GM21360 (cell line): ENCODE measurements around the gene KSR2.

Experiments used
- ATAC-seq: cut with Tn5 transposase; IDR thresholded peaks from one replicate; pipeline ENCODE4 v1.9.1; 2021; ENCODE audit warnings: mild to moderate bottlenecking, moderate library complexity; ENCODE audit not compliant: unreplicated experiment

KSR2 gene

DNA sequence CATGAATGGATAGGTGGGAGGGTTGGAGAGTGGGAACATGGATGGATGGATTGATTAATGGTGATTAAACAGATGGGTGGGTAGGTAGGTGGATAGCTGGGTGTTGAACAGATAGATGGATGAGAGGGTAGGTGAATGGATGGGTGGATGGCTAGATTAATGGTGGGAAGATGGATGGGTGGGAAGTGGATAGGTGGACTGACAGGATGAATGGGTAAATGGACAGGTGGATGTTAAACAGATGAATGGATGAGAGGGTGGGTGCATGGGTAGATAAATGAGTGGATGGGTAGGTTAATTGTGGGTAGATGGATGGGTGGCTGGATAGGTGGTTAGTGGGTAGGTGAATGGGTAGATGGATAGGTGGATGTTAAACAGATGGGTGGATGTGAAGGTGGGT is 460.3 kb downstream of the KSR2 start:
- ATAC-seq: no peak

DNA sequence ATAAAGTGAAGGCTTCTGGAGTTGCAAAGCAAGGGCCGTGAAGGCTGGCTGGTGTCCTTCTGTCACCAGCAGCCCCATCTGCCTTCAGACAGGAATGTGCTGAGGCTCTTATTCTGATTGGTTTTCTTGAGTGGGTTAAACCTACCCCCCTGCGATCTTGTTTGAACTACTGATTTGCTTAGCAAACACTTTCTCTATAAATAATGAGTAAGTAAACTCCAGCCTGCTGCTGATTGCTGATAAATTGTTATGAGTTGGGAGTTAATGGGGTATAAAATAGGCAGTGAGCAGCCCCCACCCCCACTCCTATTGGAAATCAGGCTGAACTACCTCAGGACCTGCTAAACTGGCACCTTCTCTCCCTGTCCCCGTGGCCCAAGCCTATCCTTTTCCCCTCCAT is 461.2 kb downstream of the KSR2 start:
- ATAC-seq: no peak

DNA sequence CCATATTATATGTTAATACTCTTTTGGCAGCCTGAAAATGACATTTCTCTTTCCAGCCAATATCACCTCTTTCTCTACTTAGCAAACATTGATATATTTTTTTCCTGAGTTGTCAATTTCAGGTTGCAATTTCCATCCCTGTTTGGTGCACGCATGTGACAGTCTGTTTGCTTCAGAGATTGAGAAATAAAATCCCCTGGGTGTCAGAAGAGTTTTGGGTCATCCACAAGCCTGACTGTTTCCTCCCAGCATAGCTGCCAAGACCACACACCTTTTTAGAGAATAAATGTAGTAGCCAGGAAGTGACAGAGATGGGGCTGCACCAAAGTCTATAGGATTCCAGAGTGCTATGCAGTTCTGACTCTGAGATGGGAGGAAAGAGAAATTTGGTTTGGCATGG is 462.5 kb downstream of the KSR2 start:
- ATAC-seq: no peak

DNA sequence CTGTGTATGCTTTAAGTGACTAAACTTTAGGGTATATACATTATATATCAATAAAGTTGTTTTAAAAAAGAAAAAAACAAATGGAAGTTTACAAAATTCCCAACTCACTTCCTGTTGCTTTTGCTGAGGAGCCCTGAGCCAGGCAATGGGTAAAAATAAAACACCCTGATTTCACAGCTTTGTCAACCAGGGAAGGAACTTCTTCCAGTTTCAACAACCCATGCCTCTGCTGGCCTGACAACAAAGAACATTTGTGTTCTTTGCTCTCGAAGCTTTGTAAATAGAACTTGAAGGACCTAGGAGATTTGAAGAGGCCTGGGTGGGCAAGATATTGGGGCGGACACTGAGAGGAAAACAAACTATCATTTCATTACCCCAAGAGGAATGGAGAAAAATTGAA is 466.2 kb downstream of the KSR2 start:
- no peak for ATAC-seq

DNA sequence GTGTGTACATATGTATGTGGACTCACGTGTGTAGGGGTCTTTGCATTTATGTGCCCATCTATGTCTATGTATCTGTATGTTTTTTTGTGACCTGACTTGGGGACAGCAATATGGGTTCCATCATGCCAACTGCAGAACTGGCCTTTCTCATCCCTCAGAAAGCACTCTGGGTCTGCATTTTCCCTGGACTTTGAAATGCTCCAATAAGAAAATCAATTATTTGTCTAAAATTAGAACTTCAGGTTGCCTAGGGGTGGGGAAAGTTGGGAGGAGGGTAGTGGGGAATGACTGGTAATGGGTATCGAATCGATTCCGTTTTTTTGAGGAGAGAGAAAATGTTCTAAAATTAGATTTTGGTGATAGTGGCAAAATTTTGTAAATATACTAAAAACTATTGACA is 466.6 kb downstream of the KSR2 start:
- ATAC-seq: no peak

DNA sequence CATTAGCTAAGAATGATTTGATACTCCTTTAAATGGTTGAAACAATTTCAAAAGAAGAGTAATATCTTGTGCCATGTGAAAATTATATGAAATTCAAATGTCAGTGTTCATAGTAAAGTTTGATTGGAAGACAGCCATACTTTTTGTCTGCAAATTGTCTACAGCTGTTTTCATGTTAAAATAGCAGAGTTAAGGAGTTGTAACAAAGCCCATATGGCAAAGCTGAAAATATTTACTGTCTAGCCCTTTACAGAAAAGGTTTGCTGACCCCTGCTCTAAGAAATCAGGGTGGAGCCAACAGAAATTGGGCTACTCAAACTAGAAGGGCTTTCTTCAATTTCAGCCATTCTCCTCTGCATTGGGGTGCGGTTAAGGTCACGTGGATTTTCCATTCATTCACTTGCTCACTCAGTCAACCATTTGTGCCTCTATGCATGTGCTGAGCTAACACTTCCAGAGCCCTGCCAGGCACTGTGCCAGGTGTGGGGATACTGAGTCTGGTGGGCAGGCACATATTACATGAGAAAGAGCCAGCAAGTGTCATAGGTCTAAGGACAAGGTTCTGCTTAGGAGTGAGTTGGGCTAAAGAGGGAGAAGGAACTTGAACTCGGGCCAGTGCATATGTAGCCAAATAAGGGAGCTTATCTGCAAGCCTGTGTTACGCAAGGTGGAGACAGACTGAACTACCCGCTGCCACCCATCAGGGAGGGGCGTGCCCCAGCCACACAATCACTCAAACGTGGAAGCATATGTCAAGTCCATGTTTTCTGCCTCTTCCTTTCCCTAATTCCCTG is 467.5 kb downstream of the KSR2 start:
- no peak for ATAC-seq

DNA sequence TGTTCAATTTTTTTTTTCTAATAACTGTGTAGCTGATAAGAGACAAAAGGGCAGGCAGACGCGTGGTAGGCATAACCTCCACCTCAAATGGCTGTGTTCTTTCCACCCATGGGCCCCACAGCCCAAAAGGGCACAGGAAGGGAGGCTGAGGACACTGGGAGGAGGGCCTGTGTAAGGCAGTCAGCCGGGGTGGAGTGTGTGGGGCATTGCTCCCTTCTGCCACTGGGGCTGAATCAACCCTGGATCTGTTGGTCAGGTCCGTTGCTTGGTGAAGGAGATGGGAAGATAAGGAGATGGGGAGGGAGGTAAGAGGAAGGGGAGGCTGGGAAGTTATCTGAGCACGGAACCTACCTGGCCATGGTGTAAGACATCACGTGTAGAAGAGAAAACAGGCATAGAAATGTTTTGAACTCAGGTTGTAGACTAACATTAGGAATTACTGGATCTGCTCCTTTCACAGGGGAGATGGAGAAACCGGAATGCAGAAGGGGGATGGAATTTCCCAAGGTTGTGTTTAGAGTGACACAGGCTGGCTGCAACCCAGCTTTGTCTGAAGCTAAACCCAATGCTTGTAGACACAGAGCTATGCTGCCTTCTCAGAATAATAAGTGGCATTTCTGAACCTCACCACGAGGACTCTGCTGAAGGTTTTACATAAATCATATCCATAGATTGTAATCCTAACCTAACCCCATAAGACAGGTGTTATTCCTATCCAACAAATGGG is 468.9 kb downstream of the KSR2 start:
- no peak for ATAC-seq

DNA sequence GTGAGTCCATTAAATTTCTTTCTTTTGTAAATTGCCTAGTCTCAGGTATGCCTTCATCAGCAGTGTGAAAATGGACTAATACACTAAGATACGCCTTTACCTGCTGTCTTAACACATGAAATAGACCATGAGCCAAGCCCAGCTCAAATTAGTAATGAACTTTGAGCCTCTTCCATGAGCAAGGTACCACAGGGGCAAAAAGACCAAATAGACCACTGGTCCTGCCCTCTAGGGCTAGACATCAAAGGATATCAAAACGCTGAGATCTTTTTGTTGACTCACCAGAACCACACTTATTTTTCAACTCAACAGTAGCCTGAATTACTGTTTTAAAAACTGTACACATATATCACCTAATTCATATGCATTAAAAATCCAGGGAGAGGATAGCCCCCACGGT is 469.9 kb downstream of the KSR2 start:
- ATAC-seq: no peak

DNA sequence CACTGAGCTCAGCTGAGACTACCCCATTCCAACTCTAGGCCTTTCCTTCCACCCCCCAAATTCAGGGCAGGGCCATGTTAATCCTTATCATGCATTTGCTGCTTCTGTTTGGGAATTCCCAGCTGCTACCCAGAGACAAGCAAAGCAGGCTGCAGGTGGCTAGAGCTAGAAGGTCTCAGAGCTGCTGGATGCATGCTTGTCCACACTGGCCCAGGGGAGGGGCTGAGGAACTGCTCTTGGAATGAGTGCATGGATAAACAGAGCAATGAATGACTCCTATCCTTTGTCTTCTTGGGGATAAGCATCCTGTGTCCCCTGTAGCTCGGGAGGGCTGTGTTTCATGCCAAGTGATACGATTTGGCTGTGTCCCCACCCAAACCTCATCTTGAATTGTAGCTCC is 470.5 kb downstream of the KSR2 start:
- ATAC-seq: no peak

DNA sequence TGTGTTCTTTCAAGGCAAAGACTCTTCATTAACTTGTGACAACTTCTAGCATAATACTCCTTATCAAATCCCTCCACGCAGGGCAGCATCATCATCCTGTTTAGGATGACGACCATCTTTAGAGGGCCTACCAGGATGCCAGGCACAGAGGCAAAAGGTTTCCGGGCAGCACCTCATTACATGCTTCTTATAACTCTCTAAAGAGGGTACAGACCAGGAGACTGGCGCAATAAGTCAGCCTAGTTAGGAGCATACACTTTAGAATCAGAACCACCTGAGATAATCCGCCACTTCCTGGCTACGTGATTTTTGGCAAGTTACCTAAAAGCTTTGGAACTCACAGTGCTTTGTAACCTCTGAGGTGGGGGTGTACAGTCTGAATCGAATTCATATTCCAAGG is 471.4 kb downstream of the KSR2 start:
- no peak for ATAC-seq

DNA sequence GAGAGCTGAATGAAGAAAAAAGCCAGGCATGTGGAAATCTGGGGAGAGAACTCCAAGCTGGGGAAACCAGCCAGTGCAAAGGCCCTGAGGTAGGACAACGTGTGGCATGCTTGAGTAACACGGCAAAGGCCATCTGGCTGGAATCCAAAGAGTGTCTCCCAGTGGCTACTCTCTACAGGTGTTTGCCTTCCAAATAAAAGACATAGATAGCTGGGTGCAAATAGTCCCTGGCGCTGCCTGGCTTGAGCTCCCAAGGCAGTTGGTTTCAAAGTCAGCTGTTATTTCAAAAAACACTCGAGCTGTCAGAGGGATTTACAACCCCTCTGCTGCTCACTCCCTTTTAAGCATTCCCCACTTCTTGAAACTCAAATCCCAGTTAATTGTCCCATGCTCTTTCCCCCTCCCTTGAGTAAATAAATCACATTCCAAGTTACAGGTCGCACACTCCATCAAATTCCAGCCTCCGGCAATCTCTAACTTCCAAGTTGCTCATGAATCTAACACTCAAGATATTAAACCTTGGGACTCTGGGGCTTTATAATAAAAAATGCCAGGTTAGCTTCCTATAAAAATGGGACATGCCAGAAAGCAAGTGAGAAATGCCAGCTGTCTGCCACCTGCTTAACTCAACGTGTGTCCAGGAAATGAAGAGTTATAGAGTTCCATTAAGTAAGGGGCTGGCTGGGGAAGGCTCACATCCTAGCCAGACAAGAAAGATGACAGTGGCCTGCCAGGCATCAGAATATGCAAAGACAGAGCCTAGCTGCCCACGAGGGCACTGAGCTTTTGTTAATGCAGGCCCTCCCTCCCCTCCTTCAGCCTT is 473.7 kb downstream of the KSR2 start:
- ATAC-seq: no peak

DNA sequence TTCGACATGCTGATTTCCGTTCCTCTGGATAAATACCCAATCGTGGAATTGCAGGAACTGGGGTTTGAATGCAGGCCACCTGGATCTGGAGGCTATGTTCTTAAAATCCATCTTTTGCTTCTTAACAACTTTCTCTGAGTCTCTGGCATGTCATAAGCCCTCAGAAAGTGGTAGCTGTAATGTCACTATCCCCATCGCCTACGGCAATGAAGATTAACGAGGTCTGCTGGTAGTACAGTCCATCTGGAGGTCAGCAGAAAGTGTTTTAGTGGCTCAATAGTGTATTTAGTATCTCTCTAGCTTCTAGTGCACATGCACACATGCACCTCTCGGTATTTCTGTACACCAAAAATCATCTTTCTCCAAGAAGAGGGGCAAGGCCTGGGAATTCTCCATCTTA is 477.1 kb downstream of the KSR2 start:
- no peak for ATAC-seq

DNA sequence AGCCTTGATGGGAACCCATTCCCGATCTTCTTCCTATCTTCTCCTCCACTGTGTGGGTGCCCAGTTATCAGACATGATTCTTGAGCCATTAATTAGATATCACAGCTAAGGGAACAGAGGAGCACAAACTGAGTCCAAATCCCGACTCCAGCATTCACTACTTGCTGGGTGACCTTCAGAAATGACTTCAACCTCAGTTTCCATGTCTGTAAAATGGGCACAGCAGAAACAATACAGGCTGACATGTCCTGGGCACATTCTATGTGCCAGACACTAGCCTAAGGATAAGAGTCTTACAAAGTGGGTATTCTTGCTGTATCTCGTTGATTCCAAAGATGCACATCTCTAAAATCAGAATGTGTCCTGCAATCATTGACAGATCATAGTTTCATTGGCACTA is 478.7 kb downstream of the KSR2 start:
- ATAC-seq: no peak

DNA sequence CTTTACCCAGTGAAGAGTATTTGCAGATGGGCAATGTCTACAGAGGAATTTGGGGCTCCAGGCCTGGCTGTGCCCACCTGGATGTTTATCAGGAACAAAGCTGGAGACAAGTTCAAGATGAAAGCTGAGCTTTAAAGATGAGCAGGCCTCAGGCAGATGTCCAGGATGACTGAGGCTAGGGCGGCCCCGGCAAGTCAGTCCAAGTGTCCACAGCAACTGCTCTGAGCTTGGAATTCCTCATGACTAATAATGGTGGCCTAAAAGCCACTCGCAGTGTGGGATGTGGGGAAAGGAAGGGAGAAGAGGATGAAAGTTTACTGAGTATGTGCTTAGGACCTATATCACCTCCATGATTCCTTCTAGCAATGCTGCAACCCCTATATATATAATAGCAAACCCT is 479.1 kb downstream of the KSR2 start:
- ATAC-seq: no peak

DNA sequence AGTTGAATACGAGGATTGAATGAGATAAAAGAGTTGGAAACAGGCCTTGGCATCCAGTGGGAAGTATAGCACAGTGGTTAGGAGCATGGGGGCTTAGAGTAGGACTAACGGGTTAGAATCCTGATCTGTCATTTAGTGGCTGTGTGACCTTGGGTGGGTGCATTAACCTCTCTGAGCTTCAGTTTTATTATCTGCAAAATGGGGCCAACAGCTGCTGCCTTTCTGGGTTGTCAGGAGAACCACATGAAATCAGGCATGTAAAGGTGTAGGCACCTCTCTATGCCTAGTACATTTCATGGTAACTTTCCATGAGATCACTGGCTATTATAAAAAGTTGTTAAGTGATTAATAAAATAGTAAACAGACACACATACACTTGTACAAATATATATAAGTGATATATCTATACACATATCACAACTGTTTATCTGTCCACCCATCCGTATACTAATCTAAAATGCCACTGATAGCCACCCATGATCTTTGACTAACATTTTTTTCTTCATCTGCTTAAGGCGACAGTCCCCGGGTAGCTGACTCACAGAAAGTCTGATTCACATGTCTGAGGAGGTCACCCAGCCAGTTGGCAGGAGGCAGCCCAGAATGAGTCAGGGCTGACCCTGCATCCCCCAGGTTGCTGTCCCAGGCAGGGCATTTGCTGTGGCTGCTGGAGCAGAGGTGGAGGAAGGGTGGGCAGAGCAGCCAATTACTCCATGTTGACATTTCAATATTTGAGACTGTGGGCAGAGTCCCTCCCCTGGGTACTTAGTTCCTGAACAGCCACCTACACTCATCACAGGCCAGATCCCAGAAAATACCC is 481.7 kb downstream of the KSR2 start:
- no peak for ATAC-seq

DNA sequence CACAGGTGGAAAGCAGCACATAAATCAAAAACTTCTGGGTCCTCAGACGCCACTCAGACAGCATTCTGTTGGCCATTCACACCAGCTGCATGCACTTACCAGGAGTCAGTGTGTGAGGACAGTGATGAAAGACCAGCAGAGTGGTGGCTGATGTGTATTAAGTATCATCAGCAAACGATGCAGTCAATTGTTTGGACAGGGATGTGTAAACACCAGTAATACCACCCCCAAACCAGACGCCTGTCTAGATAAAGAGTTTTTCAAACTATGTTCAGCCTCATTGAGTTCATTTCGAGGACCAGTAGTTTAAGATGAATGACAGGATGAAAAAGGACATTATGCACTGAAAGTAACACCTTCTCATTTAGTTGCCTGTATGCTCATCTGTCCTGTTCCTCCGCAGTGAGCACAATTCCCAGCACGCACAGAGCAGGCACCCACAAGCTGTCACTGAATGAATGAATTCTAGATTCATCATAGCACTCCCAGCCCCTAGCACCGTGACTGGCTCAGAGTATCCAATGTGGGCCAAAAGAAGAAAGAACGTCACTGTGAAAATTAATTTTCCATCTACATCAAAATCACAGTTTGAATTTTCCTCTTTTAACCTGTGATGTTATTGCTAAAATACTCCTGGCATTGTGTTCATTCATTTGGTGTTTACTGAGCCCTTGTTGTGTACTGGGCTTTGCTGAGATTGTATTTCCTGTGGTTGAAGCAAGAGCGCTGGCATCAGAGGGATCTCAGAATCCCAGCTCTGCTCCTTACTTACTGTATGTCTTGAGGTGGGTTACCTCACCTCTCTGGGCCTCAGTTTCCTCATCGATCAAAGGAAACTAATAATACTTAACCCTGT is 482.6 kb downstream of the KSR2 start:
- no peak for ATAC-seq

DNA sequence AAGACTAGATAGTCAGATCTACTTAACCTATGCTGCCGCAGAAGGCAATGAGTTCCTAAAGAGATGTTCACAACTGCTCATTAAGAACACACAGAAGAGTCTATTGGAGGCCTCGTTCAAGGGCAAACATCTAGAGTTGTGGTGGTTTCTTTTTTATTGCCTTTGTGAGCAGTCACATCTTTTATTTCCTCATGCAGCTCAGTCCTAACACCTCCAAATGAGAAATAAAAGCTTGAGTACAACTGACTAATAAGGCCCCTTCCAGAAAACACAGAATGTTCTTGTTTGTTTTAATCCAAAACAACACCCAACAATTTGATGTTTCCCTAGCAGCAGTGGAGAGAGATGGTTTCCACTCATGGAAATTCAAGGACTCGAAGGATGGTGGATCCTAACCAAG is 483.9 kb downstream of the KSR2 start:
- no peak for ATAC-seq

DNA sequence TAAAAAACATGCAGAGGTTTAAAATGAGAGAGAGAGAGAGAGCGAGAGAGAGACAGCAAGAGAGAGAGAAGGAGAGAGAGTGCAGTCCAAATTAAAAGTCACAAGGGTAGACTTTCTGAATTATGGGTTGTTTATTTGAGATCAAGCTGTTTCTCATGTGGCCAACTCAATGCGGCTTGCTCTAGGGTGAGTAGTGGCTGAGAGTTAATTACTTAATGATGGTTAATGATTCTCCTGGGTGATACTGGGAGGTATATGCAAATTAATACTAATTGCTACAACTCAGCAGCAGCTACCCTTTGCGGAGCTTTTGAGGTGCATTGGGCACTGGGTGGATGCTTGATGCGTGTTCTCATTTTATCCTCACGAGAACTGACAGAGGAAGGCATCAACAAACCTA is 485.3 kb downstream of the KSR2 start:
- ATAC-seq: no peak

DNA sequence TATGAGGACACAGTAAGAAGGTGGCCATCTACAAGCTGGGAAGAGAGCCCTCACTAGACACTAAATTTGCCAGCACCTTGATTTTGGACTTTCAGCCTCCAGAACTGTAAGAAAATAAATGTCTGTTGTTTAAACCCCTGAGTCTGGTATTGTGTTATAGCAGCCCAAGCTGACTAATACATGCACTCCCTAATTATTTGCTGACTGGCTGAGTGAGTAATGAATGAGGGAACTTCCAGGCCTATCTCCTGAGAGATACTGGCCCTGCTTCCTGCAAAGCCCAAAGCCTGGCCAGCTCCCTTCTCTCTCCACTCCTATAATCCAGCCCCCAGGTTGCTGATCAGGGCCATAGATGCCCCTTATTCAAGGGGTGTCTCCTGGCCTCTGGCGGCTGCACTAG is 487.3 kb downstream of the KSR2 start:
- no peak for ATAC-seq

DNA sequence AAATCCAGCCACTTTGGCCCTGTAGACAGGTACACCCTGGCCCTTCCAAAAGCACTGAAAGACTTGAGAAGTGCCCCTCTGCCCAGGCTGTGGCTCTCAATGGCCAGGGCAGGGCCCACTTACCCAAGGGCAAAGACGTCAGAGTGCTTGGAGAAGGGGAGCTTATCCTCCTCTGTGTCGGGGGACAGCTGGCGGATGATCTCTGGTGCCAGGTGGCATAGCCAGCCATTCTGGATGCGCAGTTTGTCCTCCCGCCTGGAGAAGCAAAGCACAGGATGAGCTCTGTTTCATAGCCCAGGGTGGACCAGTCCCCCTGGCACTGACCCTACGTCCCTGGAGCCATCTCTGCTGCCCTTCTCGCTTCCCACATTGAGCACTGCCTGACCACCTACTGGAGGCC is 492.4 kb downstream of the KSR2 start:
- no peak for ATAC-seq
